K562 (cell line): Measurements from ENCODE around the gene GPR4. TPM values are rescaled to one million over a fixed set of nuclear protein-coding genes. Genes with fewer than 3 reads are reported as not detected.

Source experiments
- ATF7 ChIP-seq: fragments of 450-650 bp; IDR thresholded peaks from 2 replicates; pipeline ENCODE4 v1.7.1; 2014; ENCODE audit warnings: mild to moderate bottlenecking, moderate library complexity
- DMBX1 ChIP-seq: fragments of 250-450 bp; sonication (Bioruptor Pico); IDR thresholded peaks from 2 replicates; pipeline ENCODE4 v1.8.0; 2022; ENCODE audit warnings: inconsistent platforms, mild to moderate bottlenecking, moderate library complexity, borderline replicate concordance
- HMG20A ChIP-seq: fragments of 450-650 bp; formaldehyde crosslinking; conservative IDR thresholded peaks from 2 replicates; pipeline ENCODE4 v1.4.0; 2020; ENCODE audit warnings: mild to moderate bottlenecking, mixed read lengths
- HMGN3 ChIP-seq: IDR thresholded peaks from 2 replicates; pipeline ENCODE4 v1.6.1; 2011; ENCODE audit warnings: borderline replicate concordance, low read depth, mild to moderate bottlenecking, mixed read lengths, low read length; ENCODE audit not compliant: insufficient read length; ENCODE audit errors: extremely low read depth
- KLF6 ChIP-seq: fragments of 250-450 bp; sonication (Bioruptor Pico); IDR thresholded peaks from 2 replicates; pipeline ENCODE4 v1.4.0; 2020; ENCODE audit warnings: mild to moderate bottlenecking, moderate library complexity, borderline replicate concordance
- LARP7 ChIP-seq: fragments of 450-650 bp; IDR thresholded peaks from 2 replicates; pipeline ENCODE4 v1.6.1; 2016
- MCM5 ChIP-seq: fragments of 450-650 bp; IDR thresholded peaks from 2 replicates; pipeline ENCODE4 v1.6.1; 2016; ENCODE audit warnings: low read depth
- NCOA2 ChIP-seq, 2 experiments: fragments of 450-650 bp; IDR thresholded peaks; 2 replicates each; pipeline ENCODE4 v1.6.1; 2018; ENCODE audit warnings: mild to moderate bottlenecking in 2 of 2, moderate library complexity in 1 of 2; ENCODE audit not compliant: partially characterized antibody in 2 of 2
- NFRKB ChIP-seq: fragments of 450-650 bp; IDR thresholded peaks from 2 replicates; pipeline ENCODE4 v1.6.1; 2016; ENCODE audit warnings: low read depth
- PHF8 ChIP-seq: fragments of 200-600 bp; sonication (generic); IDR thresholded peaks from 2 replicates; pipeline ENCODE4 v1.6.1; 2012; ENCODE audit warnings: mixed run types, mild to moderate bottlenecking, inconsistent platforms, low read length, moderate library complexity, borderline replicate concordance
- PTBP1 ChIP-seq: fragments of 200-400 bp; formaldehyde crosslinking; IDR thresholded peaks from 2 replicates; pipeline ENCODE4 v1.6.1; 2017; ENCODE audit warnings: low read depth, low read length
- PTTG1 ChIP-seq: fragments of 450-650 bp; IDR thresholded peaks from 2 replicates; pipeline ENCODE4 v1.6.1; 2016; ENCODE audit warnings: low read depth, mild to moderate bottlenecking, missing genetic modification characterization, missing compliant biosample characterization
- RB1 ChIP-seq: fragments of 450-650 bp; IDR thresholded peaks from 2 replicates; pipeline ENCODE4 v1.6.1; 2017; ENCODE audit warnings: low read depth, mild to moderate bottlenecking
- RCOR1 ChIP-seq, 2 experiments: IDR thresholded peaks; 2 replicates each; pipeline ENCODE4 v1.6.1; 2012; ENCODE audit warnings: low read depth in 2 of 2, low read length in 2 of 2, borderline replicate concordance in 1 of 2, improper control_type of control experiment in 1 of 2
- SRSF7 ChIP-seq: fragments of 200-400 bp; formaldehyde crosslinking; optimal IDR thresholded peaks from 2 replicates; pipeline ENCODE3; 2017; ENCODE audit warnings: mild to moderate bottlenecking, low read depth, low read length
- TSC22D4 ChIP-seq: fragments of 450-650 bp; IDR thresholded peaks from 2 replicates; pipeline ENCODE4 v1.6.1; 2016; ENCODE audit warnings: missing genetic modification characterization, missing biosample characterization, control low read depth
- ZFP1 ChIP-seq: fragments of 450-650 bp; formaldehyde crosslinking; IDR thresholded peaks from 2 replicates; pipeline ENCODE4 v1.4.0; 2020; ENCODE audit warnings: mild to moderate bottlenecking, mixed read lengths
- ZNF253 ChIP-seq: fragments of 250-450 bp; sonication (Bioruptor Pico); conservative IDR thresholded peaks from 2 replicates; pipeline ENCODE4 v1.6.1; 2021; ENCODE audit warnings: mild to moderate bottlenecking
- ZNF384 ChIP-seq: IDR thresholded peaks from 2 replicates; pipeline ENCODE4 v1.6.1; 2012; ENCODE audit warnings: low read depth, low read length, improper control_type of control experiment
- ZNF695 ChIP-seq: fragments of 450-650 bp; formaldehyde crosslinking; IDR thresholded peaks from 2 replicates; pipeline ENCODE4 v1.4.0; 2020; ENCODE audit warnings: mild to moderate bottlenecking, moderate library complexity
- polyA plus RNA-seq, 8 experiments: library from polyadenylated mRNA; depleted of rRNA in 4 of 8; stranded (reverse) in 5 of 8; unstranded in 3 of 8; fragments of >200 nt; fragmentation: Nextera tagmentation in 2 of 8; fragmentation: Illumina TruSeq in 1 of 8; extraction: Ambion mirVana in 2 of 8; extraction: Trizol in 1 of 8; gene quantifications; 2 replicates each; pipeline versions ENCODE4 v1.2.1 to v1.2.3, GENCODE V29; 2011 to 2014; ENCODE audit warnings: inconsistent platforms in 1 of 8, missing spikeins in 1 of 8
- total RNA-seq, 7 experiments: library from RNA; depleted of rRNA in 6 of 7; stranded (reverse); fragments of >200 nt in 6 of 7; fragmentation: Illumina TruSeq in 2 of 7; extraction: Trizol in 2 of 7; gene quantifications; 2 replicates each; pipeline versions ENCODE4 v1.2.1 to v1.2.3, GENCODE V29; 2011 to 2021; ENCODE audit warnings: low replicate concordance in 1 of 7
- TF ChIP-seq, protein P1 (sequence below): fragments of 450-650 bp; formaldehyde crosslinking; IDR thresholded peaks from 2 replicates; pipeline ENCODE4 v1.4.0; 2020; ENCODE audit warnings: mild to moderate bottlenecking, moderate library complexity

The GPR4 gene
- total and polyA plus RNA-seq, 9 of the 15 experiments (the other 6 are each of a cell fraction or from before 2014, with no cell fraction given) = 0.03 to 0.09 (median 0.04) TPM; not detected in 5

- TF ChIP-seq ZFP1 (no peak), PTTG1 (no peak), HMG20A (no peak), KLF6 (CRISPR knock-in tag) (no peak), NFRKB (no peak), RB1 (peak; percentile 78; the same call in 1 of the 2 replicates), ATF7 (peak; percentile 79; the same call in 1 of the 2 replicates), ZNF695 (CRISPR knock-in tag) (no peak), DMBX1 (0 out of 2 replicates have a peak, but pooled peaks have one; percentile 33), ZNF253 (CRISPR knock-in tag) (no peak), NCOA2 (IDR thresholded peaks at IDR 0.05; ENCODE audit: partially characterized antibody in 2 of 2) (no peak), PTBP1 (peak; percentile 88; the same call in 1 of the 2 replicates), RCOR1 (IDR thresholded peaks at IDR 0.05; ENCODE audit: borderline replicate concordance in 1 of 2, low read depth in 2 of 2, low read length in 2 of 2) (peak in 1 of 2 experiments; percentile 95; a peak in 2 of 4 replicates), LARP7 (no peak), MCM5 (no peak), PHF8 (peak; percentile 22; the same call in 1 of the 2 replicates), TSC22D4 (tag) (no peak), HMGN3 (no peak), ZNF384 (no peak), SRSF7 (no peak)
- TF ChIP-seq, protein P1, sequence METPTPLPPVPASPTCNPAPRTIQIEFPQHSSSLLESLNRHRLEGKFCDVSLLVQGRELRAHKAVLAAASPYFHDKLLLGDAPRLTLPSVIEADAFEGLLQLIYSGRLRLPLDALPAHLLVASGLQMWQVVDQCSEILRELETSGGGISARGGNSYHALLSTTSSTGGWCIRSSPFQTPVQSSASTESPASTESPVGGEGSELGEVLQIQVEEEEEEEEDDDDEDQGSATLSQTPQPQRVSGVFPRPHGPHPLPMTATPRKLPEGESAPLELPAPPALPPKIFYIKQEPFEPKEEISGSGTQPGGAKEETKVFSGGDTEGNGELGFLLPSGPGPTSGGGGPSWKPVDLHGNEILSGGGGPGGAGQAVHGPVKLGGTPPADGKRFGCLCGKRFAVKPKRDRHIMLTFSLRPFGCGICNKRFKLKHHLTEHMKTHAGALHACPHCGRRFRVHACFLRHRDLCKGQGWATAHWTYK (CRISPR knock-in tag) = 0 out of 2 replicates have a peak, but pooled peaks have one; percentile 37
Observed at GRCh38 chr19:45645631-45646344, 43.8 kb upstream of the GPR4 start (continued).
